HepG2 (cell line): ENCODE results near the gene ABTB2.

ENCODE experiments used
- CTCF ChIP-seq: sonication (generic); formaldehyde crosslinking; IDR thresholded peaks from 2 replicates; pipeline ENCODE4 v1.5.0; 2020; ENCODE audit warnings: mild to moderate bottlenecking, missing genetic modification reagents, moderate library complexity
- MED13 ChIP-seq: sonication (generic); formaldehyde crosslinking; IDR thresholded peaks from 2 replicates; pipeline ENCODE4 v1.5.0; 2020; ENCODE audit warnings: missing genetic modification reagents
- NR2F6 ChIP-seq, 2 experiments: IDR thresholded peaks; 2 replicates each; pipeline ENCODE4 v1.6.1; 2016; ENCODE audit warnings: antibody characterized with exemption in 1 of 2, mild to moderate bottlenecking in 1 of 2
- PHF20 ChIP-seq: sonication (generic); formaldehyde crosslinking; IDR thresholded peaks from 2 replicates; pipeline ENCODE4 v1.5.0; 2020; ENCODE audit warnings: mild to moderate bottlenecking, missing genetic modification reagents
- SAP130 ChIP-seq: IDR thresholded peaks from 2 replicates; pipeline ENCODE4 v1.6.1; 2016; ENCODE audit warnings: low read depth
- SP2 ChIP-seq: sonication (generic); formaldehyde crosslinking; IDR thresholded peaks from 2 replicates; pipeline ENCODE4 v1.5.1; 2020; ENCODE audit warnings: mild to moderate bottlenecking, missing genetic modification reagents
- ZBTB7A ChIP-seq: sonication (generic); formaldehyde crosslinking; IDR thresholded peaks from 2 replicates; pipeline ENCODE4 v1.8.0; 2022; ENCODE audit warnings: mild to moderate bottlenecking, missing genetic modification reagents
- ZNF367 ChIP-seq: sonication (generic); formaldehyde crosslinking; IDR thresholded peaks from 2 replicates; pipeline ENCODE4 v1.4.0; 2020; ENCODE audit warnings: missing genetic modification reagents, borderline replicate concordance
- ZNF512B ChIP-seq: sonication (generic); formaldehyde crosslinking; IDR thresholded peaks from 2 replicates; pipeline ENCODE4 v1.5.1; 2020; ENCODE audit warnings: missing genetic modification reagents, mild to moderate bottlenecking, borderline replicate concordance

- TF ChIP-seq SAP130 (CRISPR knock-in tag) (no peak), SP2 (CRISPR knock-in tag) (no peak), CTCF (no peak), PHF20 (CRISPR knock-in tag) (no peak), NR2F6 (IDR thresholded peaks at IDR 0.05) (no peak), NR2F6 (CRISPR knock-in tag; IDR thresholded peaks at IDR 0.05) (no peak), ZNF512B (CRISPR knock-in tag) (no peak), MED13 (no peak), ZBTB7A (CRISPR knock-in tag) (no peak), ZNF367 (CRISPR knock-in tag) (no peak)
These were observed 142.6 kb downstream of the ABTB2 start for GRCh38 chr11:34214961-34215805.
